K562 (cell line): ENCODE results near the gene C19orf85. TPM values are rescaled to one million over a fixed set of nuclear protein-coding genes. Genes with fewer than 3 reads are reported as not detected.
A peak's percentile ranks its signal among the peaks of the same experiment; 100 is the strongest.

Experiments used
- ATAC-seq: fragments of 200-7000 bp; cut with Tn5 transposase; 3 replicates; pipeline ENCODE4 v1.9.1; 2020; ENCODE audit warnings: moderate library complexity
- BruUV-seq: library from RNA; stranded (reverse); fragments of 400-500 nt; replicated peaks from 2 replicates; lab custom pipeline; 2021; lab: Mats Ljungman, UMichigan
- CTCF ChIA-PET: fragments of 300-600 bp; formaldehyde crosslinking; extraction: SDS; loops from one replicate; lab custom pipeline; 2021; ENCODE audit warnings: low intra/inter-chr PET ratio; lab: Yijun Ruan, JAX
- POLR2A ChIA-PET: fragments of 300-600, 350-650 bp; sonication (Branson Sonifier 250); formaldehyde crosslinking; extraction: SDS; loops from one replicate; lab custom pipeline; 2021; ENCODE audit warnings: antibody characterized with exemption, inconsistent platforms; lab: Yijun Ruan, JAX
- DNase-seq, 4 experiments: peaks; one replicate each; pipeline versions ENCODE4 v3.0.0 to v3.0.0-alpha.2; 2011 to 2018; ENCODE audit warnings: low spot score in 3 of 4, mixed read lengths in 3 of 4; ENCODE audit errors: extremely low read depth in 1 of 4
- FAIRE-seq: peaks from 2 replicates; lab custom pipeline; 2011; peaks lifted over from hg19 to GRCh38; lab: Jason Lieb, UNC
- H2AFZ ChIP-seq: 2 replicates; pipeline ENCODE4 v1.6.0; 2011; ENCODE audit warnings: low read depth, low read length, control low read depth, inconsistent platforms
- H3K27ac ChIP-seq: fragments of 200-600 bp; 3 replicates; pipeline ENCODE4 v1.8.0; 2011; ENCODE audit warnings: low read depth, mild to moderate bottlenecking, control low read depth, inconsistent platforms, low read length, moderate library complexity, mixed read lengths; ENCODE audit errors: extremely low read depth
- H3K27me3 ChIP-seq, 2 experiments: fragments of 300-600 bp in 1 of 2; 2 replicates in 1 of 2; 3 replicates in 1 of 2; pipeline versions ENCODE4 v1.6.0 to v1.8.0; 2011; ENCODE audit warnings: inconsistent platforms in 2 of 2, low read length in 2 of 2, mild to moderate bottlenecking in 1 of 2, mixed read lengths in 1 of 2, moderate library complexity in 1 of 2; ENCODE audit not compliant: control insufficient read depth in 2 of 2, insufficient read depth in 2 of 2
- H3K36me3 ChIP-seq: fragments of 300-600 bp; 3 replicates; pipeline ENCODE4 v1.8.0; 2011; ENCODE audit warnings: mild to moderate bottlenecking, low read length, inconsistent platforms; ENCODE audit not compliant: control insufficient read depth, insufficient read depth
- H3K4me1 ChIP-seq, 2 experiments: fragments of 200-600 bp in 1 of 2; replicated peaks in 1 of 2; 2 replicates in 1 of 2; 3 replicates in 1 of 2; pipeline versions ENCODE4 v1.5.1 to v1.8.0; 2011; ENCODE audit warnings: inconsistent platforms in 2 of 2, low read length in 2 of 2, mild to moderate bottlenecking in 1 of 2, mixed read lengths in 1 of 2, moderate library complexity in 1 of 2; ENCODE audit not compliant: control insufficient read depth in 2 of 2, insufficient read depth in 2 of 2
- H3K4me2 ChIP-seq: 2 replicates; pipeline ENCODE4 v1.6.1; 2011; ENCODE audit warnings: low read length, control low read depth, inconsistent platforms, mixed read lengths; ENCODE audit not compliant: insufficient read depth
- H3K4me3 ChIP-seq: fragments of 200-600 bp; sonication (generic), shearing (Covaris generic); 2 replicates; pipeline ENCODE4 v1.5.1; 2016; ENCODE audit warnings: control low read depth, inconsistent platforms
- H3K79me2 ChIP-seq: fragments of 200-600 bp; 3 replicates; pipeline ENCODE4 v1.8.0; 2011; ENCODE audit warnings: low read length, inconsistent platforms; ENCODE audit not compliant: control insufficient read depth, insufficient read depth
- H3K9ac ChIP-seq, 2 experiments: 2 replicates each; pipeline versions ENCODE4 v1.6.0 to v1.6.1; 2011; ENCODE audit warnings: low read depth in 2 of 2, low read length in 2 of 2, control low read depth in 1 of 2, inconsistent platforms in 1 of 2, mild to moderate bottlenecking in 1 of 2, mixed read lengths in 1 of 2; ENCODE audit not compliant: insufficient read depth in 1 of 2
- H3K9me1 ChIP-seq: one replicate; pipeline ENCODE4 v1.6.0; 2011; ENCODE audit warnings: inconsistent platforms, mild to moderate bottlenecking, low read length, moderate library complexity; ENCODE audit not compliant: control insufficient read depth, insufficient read depth
- H3K9me3 ChIP-seq: replicated peaks from 2 replicates; pipeline ENCODE4 v1.5.1; 2011; ENCODE audit warnings: low read depth, low read length, inconsistent platforms; ENCODE audit not compliant: control insufficient read depth, insufficient read depth
- H4K20me1 ChIP-seq: replicated peaks from 2 replicates; pipeline ENCODE4 v1.6.1; 2011; ENCODE audit warnings: low read length, inconsistent platforms, mixed read lengths; ENCODE audit not compliant: control insufficient read depth, insufficient read depth
- ELF2 ChIP-seq: fragments of 250-450 bp; sonication (Bioruptor Pico); IDR thresholded peaks from 2 replicates; pipeline ENCODE4 v1.5.0; 2021; ENCODE audit warnings: mild to moderate bottlenecking
- ELK1 ChIP-seq: sonication (generic); formaldehyde crosslinking; IDR thresholded peaks from 2 replicates; pipeline ENCODE4 v1.8.1; 2022; ENCODE audit warnings: missing genetic modification reagents
- MITF ChIP-seq: IDR thresholded peaks from 2 replicates; pipeline ENCODE4 v1.6.1; 2014; ENCODE audit warnings: antibody characterized with exemption
- PCBP1 ChIP-seq: fragments of 200-400 bp; formaldehyde crosslinking; IDR thresholded peaks from 2 replicates; pipeline ENCODE4 v1.6.1; 2018; ENCODE audit warnings: mild to moderate bottlenecking, low read depth, low read length; ENCODE audit not compliant: poor library complexity, severe bottlenecking
- POLR2G ChIP-seq: fragments of 200-400 bp; formaldehyde crosslinking; IDR thresholded peaks from 2 replicates; pipeline ENCODE4 v1.6.1; 2017; ENCODE audit warnings: low read depth, mild to moderate bottlenecking, antibody characterized with exemption, low read length, moderate library complexity
- RBFOX2 ChIP-seq: fragments of 200-400 bp; formaldehyde crosslinking; IDR thresholded peaks from 2 replicates; pipeline ENCODE4 v1.6.1; 2017; ENCODE audit warnings: low read depth, mild to moderate bottlenecking, low read length, moderate library complexity
- RBM22 ChIP-seq: fragments of 200-400 bp; formaldehyde crosslinking; IDR thresholded peaks from 2 replicates; pipeline ENCODE4 v1.6.1; 2018; ENCODE audit warnings: low read length, low read depth; ENCODE audit not compliant: poor library complexity, severe bottlenecking
- THRB ChIP-seq: fragments of 450-650 bp; formaldehyde crosslinking; conservative IDR thresholded peaks from 2 replicates; pipeline ENCODE4 v1.4.0; 2022; ENCODE audit warnings: mild to moderate bottlenecking, missing genetic modification characterization
- WGBS: fragments of 100-300 bp; shearing (Covaris generic); methylation state at CpG from one replicate; pipeline ENCODE4 v1.1.6; 2016; ENCODE audit warnings: low coverage, mixed read lengths; ENCODE audit not compliant: insufficient coverage; ENCODE audit errors: missing lambda C conversion rate; 5-methylcytosine and 5-hydroxymethylcytosine counted together
- in situ Hi-C: fragments of 300-500 bp; cut with MboI; formaldehyde crosslinking; loops from 4 replicates; pipeline ENCODE4 v1.15.0; 2018; ENCODE audit warnings: inconsistent platforms, mixed read lengths
- intact Hi-C: fragments of 100-400 bp; cut with micrococcal nuclease; formaldehyde crosslinking; loops from 2 replicates; pipeline ENCODE4 v1.14.2; 2022
- polyA plus RNA-seq, 8 experiments: library from polyadenylated mRNA; depleted of rRNA in 4 of 8; stranded (reverse) in 5 of 8; unstranded in 3 of 8; fragments of >200 nt; fragmentation: Nextera tagmentation in 2 of 8; fragmentation: Illumina TruSeq in 1 of 8; extraction: Ambion mirVana in 2 of 8; extraction: Trizol in 1 of 8; gene quantifications; 2 replicates each; pipeline versions ENCODE4 v1.2.1 to v1.2.3, GENCODE V29; 2011 to 2014; ENCODE audit warnings: inconsistent platforms in 1 of 8, missing spikeins in 1 of 8
- total RNA-seq, 7 experiments: library from RNA; depleted of rRNA in 6 of 7; stranded (reverse); fragments of >200 nt in 6 of 7; fragmentation: Illumina TruSeq in 2 of 7; extraction: Trizol in 2 of 7; gene quantifications; 2 replicates each; pipeline versions ENCODE4 v1.2.1 to v1.2.3, GENCODE V29; 2011 to 2021; ENCODE audit warnings: low replicate concordance in 1 of 7

The C19orf85 gene
- total and polyA plus RNA-seq, 9 of the 15 experiments (the other 6 are each of a cell fraction or from before 2014, with no cell fraction given), result not detected

- in situ Hi-C loops (no loop called here), intact Hi-C loops (no loop called here)
- Histone ChIP-seq H3K9me3 (no peaks in the 10 kb centered on the region), H3K4me3 (no peak overlapping the region), H3K4me1 (peaks cover 26 to 69% of the 10 kb centered on the region in 2 experiments), H3K9ac (no peak overlapping the region), H2AFZ (no peak overlapping the region), H3K4me2 (no peak overlapping the region), H3K79me2 (peaks cover 31% of the 10 kb centered on the region), H3K9me1 (no peaks in the 10 kb centered on the region), H3K27me3 (no peaks in the 10 kb centered on the region), H3K36me3 (peaks cover 32% of the 10 kb centered on the region), H3K27ac (no peak overlapping the region), H4K20me1 (no peaks in the 10 kb centered on the region)
- ChIA-PET POLR2A (interaction anchor here (0.6 to 1.0 kb wide), 2 partner anchors 16 to 87 kb away, joined by 3 to 5 read pairs; no protein-coding TSS in a partner anchor), CTCF (no interaction called here)
- 97% methylated on average over 36 of the region's 83 CpGs for WGBS
- no peak for FAIRE-seq
- no peak for DNase-seq
- BruUV-seq, result no TSS peak
- ATAC-seq, result no peak
- TF ChIP-seq PCBP1, result peak; percentile 41
- TF ChIP-seq RBM22, result peak; percentile 35
- TF ChIP-seq ELF2, result no peak
- TF ChIP-seq POLR2G, result peak; percentile 34
- TF ChIP-seq THRB (CRISPR knock-in tag), result no peak
- TF ChIP-seq RBFOX2, result peak; percentile 62; the same call in 1 of the 2 replicates
- TF ChIP-seq MITF, result no peak
- TF ChIP-seq ELK1 (CRISPR knock-in tag), result no peak
- TF ChIP-seq, all 486 proteins: peak for 4
Observed at GRCh38 chr19:55482156-55482961, 17.8 kb upstream of the C19orf85 start.
